CD4-positive, alpha-beta T cell treated with Interleukin-10 for 1 hour (primary cell): ENCODE results near the gene FAM174C.

Source experiments
- DNase-seq: peaks from one replicate; pipeline ENCODE4 v3.0.0-alpha.2; 2020

Gene FAM174C

DNA sequence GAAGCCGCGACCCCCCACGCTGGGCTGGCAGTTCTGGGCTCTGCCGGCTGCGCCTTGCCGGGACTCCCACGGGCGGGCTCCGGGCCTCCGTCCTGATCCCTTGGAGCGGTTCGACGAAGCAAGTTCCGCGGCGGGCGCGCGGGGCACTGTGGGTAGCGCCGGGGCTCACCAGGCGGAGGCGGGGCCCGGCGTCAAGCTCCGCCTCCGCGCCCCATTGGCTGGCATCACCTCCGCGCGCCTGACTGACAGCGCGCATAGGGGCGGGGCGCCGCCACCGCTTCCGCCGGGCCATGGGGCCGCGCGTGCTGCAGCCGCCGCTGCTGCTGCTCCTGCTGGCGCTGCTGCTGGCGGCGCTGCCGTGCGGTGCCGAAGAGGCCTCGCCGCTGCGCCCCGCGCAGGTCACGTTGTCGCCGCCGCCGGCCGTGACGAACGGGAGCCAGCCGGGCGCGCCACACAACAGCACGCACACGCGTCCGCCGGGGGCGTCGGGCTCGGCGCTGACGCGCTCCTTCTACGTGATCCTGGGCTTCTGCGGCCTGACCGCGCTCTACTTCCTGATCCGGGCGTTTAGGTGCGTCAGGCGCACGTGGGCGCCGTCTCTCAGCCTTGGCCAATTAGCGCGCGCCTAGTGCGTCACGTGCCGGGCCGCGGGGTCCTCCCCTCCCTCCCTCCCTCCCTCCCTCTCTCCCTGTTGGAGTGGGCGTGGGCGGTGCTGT, at the start of gene FAM174C:
Gene FAM174C (plus strand): TSS at position 271 of the 716 bp plus-strand sequence. CDS start 20 bp downstream, at position 291.
- DNase-seq, result peak; percentile 96

DNA sequence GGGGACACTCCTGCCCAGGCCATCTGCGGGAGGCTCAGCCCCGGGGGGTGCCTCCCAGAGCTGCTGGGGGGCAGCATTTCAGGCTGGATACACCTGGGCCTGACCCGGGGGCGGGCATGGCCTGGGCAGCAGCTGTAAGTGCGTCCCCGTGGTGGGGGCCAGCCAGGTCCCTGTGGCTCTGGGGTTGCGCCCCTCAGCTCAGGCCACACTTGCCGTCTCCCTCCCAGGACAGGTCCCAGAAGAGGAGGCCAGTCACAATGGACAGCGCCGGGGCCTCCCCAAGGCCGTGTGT, 49.2 kb upstream of the FAM174C start:
- DNase-seq, result no peak

DNA sequence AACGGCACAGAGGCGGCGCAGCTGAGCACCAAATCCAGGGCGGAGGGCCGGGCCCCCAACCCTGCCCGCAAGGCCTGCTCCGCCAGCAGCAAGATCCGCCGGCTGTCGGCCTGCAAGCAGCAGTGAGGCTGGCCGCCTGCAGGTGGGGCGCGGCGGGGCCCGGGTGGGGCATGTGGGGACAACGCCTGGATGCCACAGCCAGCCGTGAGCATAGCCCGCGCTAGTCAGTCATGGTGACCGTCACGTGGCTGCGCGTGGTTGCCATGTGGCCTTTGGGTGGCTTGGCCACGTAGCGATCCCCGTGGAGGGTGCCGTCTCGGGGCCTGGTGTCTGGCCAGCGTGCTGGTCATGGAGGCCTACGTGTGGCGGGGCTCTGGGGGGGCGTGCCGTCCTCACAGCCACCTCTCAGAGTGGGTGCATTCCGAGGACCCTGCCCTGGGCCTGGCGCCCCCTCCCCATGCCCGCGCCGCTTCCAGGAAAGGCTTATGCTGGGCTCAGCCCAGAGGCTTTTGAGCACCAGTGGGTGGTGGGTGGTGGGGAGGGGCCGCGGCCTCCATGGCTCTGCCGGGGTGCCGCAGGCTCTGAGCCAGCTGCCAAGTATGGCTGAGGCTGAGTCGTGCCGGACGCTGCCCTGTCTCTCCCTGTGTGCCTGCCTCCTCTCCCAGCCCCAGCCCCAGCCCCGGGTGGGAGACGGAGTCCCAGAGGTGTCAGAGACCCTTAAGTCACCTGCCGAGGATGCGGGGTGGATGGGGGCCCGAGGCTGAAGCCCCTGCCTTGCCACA, 48.6 kb upstream of the FAM174C start:
- DNase-seq, result no peak

DNA sequence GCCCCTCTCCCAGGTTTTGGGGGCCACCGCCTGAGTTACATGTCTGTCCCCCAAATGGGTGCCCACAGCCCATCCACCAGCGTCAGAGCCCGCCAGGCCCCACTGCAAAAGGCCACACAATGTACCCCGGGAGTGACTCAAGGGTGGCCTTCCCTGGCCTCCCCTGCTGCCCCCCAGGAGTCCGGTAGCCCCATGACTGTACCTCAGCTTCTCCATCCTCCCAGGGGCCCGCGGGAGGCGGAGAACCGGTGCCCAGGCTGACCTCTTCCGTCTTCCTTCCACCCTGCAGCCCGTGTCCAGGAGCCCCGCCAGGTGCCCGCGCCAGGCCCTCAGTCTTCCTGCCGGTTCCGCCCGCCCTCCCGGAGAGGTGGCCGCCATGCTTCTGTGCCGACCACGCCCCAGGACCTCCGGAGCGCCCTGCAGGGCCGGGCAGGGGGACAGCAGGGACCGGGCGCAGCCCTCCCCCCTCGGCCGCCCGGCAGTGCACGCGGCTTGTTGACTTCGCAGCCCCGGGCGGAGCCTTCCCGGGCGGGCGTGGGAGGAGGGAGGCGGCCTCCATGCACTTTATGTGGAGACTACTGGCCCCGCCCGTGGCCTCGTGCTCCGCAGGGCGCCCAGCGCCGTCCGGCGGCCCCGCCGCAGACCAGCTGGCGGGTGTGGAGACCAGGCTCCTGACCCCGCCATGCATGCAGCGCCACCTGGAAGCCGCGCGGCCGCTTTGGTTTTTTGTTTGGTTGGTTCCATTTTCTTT, 47.9 kb upstream of the FAM174C start:
- no peak for DNase-seq

DNA sequence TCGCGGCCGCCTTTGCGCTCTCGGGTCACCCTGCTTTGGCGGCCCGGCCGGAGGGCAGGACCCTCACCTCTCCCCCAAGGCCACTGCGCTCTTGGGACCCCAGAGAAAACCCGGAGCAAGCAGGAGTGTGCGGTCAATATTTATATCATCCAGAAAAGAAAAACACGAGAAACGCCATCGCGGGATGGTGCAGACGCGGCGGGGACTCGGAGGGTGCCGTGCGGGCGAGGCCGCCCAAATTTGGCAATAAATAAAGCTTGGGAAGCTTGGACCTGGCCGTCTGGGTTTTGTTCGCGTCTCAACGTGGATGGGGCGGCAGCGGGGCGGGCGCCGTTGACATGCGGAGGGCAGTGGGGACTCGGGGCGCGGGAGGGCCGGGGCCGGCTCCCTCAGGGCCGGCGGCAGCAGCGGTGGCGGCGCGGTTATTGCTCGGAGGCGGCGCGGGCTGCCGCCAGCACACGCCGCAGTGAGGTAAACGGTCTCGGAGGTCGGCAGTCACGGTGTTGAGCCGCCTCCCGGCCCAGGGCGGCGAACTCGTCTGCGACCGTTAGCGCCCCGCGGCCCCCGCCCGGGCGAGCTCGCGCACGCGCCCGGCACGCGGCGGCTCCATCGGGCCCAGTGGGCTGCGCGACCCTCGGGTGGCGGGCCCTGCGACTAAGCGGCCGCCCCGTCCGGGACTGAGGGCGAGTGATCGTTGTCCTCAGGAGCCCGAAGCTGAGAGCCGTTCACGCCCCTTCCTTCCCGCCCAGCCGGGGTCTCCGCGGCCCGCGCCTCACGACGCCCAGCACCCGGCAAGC, 47.0 kb upstream of the FAM174C start:
- DNase-seq, result no peak

DNA sequence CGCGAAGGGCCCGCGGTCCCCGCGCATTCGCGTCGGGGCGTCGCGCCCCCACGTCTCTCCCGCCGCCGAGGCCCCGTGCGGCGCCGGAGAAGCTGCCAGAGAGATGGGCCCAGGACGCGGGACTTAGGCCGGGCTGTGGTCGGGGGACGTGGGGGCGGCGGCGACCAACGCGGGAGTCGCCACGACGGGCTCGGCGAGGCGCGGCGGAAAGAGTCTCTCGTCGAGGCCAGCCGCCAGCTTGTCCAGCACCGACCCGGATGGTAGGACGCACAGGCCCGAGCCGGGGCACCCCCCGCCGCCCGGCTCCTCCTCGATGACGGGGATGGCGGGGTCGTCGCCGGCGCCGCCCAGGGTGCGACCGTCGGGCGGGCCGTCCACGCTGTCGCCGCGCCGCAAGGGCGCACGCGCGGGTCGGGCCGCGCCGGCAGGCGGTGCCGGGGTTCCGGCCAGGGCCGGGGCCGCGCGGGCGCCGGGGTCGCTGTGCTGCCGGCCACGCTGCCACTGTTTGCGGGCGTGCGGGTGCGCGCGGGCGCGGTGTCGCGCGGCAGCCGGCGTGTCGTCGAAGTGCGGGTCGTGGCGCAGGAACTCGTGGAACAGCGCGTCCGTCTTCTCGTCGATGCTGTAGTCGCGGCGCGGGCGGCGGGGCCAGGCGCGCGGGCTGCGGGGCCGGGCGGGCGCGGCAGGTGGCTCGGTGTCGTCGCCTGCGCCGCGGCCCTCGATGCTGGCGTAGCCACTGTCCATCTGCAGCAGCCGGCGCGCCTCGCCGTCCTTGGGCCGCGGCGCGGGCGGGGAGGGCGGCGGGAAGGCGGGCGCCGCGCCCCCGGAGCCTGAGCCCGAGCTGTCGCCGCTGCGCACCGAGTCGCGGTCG, 46.0 kb upstream of the FAM174C start:
- no peak for DNase-seq

DNA sequence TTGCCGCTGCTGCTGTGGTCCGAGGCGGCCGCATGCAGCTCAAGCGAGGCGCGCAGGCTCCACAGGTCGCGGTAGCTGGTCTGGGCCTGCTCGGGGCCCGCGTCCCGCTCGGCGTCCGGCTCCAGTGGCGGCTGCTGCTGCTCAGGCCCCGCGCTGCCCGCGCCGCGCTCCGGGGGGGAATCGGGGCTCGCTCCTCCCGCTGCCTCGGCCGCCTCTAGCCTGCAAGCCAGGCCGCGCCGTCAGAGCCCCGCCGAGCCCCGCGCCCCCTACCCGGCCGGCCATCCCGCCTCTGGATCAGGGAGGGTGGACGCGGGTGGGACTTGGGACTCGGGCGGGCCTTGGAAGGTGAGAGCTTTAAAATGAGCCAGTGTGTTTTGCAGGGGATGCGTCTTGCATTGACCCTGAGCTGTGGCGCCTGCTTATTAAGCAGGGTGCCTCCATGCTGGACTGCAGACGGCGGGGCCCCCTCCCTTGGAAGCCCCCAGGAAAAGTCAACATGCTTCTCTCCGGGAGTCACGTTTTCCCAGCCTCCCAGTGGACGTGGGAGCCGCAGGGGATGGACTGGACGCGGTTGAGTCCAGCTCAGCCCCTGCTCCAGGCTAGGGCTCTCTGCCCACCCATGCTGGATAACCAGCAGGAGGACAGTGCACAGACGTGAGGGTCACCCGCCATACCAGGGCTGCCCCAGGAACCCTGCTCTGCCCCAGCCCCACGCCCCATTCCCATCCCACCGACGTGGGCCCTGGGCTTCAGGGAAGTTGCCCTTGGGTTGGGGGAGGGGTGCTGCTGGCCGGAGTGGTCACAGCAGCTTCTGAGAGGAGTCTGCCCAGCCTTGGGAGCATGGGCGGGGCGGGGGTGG, 45.2 kb upstream of the FAM174C start:
- DNase-seq, result no peak

DNA sequence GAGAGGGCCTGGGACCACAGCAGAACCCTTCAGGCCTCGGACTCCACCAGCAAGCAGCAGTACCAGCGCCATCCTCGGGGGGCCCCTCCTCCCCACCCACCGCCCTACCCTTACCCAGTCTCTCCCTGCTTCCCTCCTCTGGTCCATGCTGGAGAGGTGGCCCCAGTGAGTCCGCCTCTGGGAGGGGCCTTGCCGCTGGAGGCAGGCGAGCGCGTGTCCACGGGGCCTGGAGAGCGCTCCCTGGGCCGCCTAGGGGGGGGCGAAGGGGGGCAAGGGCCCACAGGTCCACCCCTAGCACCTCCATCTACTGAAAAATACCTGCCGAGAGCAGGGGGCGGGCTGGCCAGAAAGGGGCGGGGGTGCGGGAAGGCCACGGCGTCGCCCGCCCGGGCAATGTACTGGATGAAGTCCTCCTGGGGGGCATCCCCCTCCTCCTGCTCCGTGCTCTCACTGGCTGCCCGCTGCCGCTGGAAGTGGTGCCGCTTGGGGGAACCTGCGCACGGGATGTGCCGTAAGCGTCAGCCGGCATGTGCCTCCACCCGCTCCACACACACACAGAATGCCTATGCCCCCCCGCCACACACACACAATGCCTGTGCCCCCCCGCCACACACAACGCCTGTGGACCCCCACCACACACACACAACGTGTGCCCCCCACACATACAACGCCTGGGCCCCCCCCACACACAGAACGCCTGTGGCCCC, 44.4 kb upstream of the FAM174C start:
- DNase-seq, result no peak

DNA sequence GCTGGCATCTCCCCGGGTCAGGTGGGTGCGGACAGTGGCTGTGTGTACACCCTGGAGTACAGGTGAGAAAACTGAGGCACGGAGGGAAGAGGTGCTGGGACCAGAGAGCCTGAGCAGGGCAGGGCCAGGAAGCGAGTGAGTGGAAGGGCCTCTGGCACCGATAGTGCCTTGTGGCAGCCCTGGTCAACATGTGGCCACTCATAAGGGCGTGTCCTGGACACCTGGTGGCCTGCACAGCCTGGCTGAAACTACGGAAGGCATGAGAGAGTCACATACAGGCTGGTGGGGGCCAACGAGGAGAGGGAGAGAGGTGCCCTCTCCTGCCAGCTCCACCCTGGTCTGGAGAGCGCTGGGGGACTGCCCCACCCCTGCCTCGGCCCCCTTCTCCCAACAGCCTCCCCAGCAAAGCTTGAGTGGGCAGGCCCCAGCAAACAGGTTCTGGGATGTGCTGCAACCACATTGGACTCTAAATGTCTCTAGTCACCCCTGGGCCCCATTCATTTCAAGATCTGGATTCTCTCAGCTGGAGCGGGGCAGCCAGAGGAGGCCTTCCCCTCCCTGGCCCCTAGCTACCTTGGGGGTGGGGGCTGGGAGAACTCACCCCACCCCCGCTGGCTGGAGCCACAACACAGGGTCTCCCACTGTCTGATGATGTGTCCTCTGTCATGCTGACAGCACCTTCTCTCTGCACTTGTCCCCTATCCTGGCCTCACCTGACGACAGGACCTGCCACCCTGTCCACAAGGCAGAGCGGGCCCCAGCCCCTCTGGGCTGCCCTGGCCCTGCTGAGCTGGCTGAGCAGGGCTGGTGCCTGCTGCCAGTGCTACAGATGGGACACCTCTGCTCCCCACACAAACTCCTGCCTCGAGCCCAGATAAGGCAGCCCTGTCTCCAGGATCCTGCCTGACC, 43.3 kb upstream of the FAM174C start:
- DNase-seq, result no peak

DNA sequence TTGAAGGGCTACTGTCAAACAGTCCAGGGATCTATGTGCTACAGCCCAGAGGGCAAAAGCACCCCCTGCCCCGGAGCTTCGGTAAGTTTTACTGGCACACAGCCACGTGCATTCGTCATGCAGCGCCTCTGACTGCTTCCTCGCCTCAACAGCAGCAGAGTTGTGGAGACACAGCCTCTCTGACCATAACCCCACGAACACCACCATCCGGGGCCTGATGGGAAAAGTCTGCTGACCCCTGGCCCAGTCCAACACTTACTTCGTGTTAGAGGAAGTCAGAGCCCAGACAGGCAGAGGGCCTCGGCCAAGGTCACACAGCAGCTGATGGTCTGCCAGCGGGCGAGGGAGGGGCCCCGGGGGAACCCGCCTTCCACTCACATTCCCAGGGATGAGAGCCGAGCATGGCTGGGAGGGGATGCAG, 42.7 kb upstream of the FAM174C start:
- no peak for DNase-seq

DNA sequence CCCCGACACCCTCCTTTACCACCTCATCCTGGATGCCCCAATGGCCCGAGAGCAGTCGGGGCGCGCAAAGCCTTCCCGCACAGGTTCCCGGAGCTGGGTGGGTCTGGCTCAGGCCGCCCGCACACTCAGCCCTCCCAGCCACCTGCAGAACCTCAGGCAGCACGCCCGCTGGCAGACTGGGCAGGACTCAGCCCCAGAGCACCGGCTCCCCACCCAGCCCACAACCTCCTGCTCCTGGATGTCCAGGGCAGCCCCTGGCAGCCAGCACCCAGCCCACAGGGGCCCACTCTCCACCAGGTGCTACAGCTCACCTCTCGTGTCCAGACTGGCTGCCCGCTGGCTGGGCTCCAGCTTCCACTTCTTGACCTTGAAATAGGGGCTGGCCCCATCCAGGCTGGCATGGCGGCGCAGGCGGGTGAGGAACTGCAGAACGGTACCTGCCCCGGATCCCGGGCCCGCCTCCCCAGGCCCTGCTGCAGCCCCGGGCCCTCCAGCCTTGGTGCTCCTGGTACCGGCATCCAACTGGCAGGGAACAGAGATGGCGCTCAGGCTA, 42.1 kb upstream of the FAM174C start:
- DNase-seq, result no peak

DNA sequence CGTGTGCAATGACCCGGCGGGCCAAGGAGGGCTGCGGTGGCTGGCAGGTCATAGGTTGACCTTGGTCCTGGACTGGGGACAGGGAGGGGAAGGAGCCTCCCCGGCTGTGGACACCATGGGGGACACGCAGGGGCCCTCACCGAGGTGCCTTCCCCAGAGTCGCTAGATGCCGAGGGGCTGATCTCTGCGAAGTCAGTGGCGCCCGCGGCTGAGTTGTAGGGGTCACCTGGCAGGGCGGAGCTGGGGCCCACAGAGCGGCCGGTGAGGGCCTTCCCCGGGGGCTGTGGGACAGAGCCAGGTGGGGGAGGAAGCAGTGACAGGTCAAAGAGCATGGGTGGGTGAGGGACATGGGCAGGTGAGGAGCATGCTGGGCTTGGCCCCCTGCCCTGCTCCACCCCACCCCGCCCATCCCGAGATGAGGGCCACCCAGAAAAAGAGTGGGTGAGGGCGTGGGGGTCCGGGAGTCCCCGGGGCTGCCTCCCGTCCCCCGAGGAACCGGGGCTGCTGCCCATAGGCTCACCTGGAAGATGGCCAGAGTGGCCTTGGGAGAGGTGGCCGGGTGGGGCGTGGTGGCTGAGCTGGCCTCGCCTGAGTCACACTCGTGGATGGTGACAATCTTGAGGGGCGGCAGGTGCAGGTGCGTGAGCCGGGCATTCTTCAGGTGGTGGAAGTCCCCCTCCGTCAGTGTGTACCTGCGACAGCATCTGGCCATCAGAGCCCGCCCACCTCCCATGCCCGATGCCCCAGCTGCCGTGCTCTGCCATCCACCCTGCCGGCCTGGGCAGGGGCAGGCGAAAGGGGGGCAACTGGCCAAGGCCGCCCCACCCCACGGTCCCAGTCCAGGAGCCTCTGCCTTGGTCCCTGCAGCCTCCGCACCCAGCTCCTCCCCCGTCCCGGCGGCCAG, 41.0 kb upstream of the FAM174C start:
- DNase-seq, result no peak

DNA sequence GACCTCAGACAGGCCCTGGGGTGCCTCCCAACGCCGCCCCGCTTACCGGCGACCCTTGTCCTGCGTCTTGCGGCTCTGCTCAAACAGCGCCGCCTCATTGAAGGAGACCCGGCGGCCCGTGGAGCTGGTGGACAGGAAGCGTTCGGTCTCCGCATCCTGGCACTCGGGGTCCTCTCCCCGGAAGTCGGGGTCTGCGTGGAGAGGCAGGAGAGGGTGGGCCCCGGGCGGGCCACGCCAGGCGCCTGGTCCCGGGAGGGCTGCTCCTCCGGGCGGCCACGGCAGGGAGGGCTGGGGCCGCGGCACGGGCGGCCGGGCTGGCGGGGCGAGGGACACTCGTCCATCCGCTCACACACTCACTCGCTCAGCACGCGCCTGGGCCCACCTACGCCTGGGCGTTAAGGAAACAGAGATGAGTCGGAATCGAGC, 40.4 kb upstream of the FAM174C start:
- no peak for DNase-seq

DNA sequence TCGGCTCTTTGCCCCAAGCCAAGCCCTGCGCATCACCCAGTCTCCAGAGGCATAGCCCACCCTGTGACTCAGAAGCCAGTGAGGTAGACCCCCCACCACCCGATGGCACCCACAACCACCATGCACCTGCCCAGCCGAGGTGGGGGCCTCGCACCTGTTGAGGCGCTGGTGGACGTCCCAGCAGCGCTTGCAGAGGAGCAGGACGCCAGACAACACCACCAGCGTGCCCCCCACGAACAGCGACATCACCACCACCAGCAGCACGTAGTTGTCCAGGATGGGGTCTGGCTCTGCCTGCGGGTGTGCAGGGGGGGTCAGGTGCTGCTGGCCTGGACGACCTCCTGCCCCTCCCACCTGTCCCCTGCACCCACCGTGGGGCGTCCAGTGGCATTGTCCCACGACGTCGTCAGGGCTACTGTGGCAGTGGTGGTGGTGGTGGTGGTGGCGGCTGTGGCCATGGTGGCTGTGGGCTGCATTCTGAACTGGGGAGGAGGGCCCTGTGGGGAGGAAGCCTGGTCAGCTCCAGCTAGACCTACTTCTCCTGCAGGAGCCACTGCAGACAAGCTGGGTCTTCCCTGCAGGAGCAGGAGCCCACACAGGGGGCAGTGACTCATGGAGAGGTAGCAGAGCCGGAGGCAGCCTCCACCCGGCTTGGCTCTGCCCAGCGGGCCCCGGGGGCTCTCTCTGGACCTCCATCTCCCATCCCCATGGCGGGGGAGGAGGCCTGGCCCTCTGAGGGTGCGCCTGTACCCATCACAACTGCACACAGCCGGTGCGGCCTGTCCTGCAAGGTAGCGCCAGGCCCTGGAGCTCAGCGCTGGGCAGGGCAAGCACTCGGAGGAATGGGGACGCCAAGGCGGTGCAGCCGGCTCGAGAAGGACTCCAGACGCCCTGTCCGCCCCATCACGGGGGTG, 39.4 kb upstream of the FAM174C start:
- DNase-seq, result no peak

DNA sequence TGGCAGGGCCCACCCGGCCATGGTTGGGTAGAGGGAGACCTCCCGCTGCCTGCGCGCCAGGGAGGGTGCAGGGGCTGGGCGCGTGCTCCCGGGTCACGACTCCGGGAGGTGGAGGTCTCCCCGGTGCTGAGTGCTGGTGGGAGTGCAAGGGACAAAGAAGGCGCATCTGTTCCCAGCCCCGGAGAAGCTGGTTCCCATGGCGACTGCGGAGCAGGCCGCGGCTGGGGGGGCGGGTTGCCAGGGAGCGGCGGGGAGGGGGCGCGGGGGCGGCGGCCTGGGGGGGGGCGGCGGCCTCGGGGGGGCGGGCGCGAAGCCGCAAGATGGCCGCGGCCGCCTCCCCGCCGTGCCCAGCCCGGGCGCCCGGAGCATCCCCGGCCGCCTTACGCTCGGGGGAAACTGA, 38.8 kb upstream of the FAM174C start:
- DNase-seq, result no peak

DNA sequence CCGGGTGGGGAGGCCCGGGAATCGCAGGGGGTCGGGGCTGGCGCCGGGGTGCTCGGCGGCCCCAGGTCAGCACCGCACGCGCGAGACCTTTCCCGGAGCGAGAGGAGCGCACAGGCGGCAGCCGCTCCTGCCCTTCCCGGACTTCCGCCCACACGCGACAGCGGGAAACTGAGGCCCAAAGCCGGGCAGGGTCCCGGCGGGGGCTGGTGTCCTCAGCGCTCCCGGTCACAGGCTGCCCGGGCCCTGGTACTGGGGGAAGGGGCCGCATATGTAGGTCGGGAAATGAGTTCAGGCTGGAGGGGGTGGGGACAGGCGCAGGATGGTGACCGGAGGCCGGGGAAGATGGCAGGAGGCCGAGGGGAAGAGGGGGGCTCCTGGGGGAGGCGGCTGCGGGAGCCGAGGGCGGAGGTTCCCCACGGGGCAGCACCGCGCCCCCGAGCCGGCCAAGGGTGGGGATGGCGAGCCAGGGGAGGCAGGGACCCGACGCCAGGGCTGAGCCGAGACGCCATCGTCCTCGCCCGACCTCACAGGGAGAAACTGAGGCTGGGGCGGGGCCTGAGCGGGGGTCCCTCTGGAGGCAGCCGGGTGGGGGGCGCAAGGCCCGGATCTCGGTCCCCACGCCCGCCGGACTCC, 38.2 kb upstream of the FAM174C start:
- DNase-seq, result no peak
